HCT116 (cell line): ENCODE measurements around the gene CEP55. TPM values are rescaled to one million over a fixed set of nuclear protein-coding genes. Genes with fewer than 3 reads are reported as not detected.

Experiments used
- ATAC-seq: fragments of 200-7000 bp; cut with Tn5 transposase; 2 replicates; pipeline ENCODE4 v1.9.1; 2020; ENCODE audit warnings: mild to moderate bottlenecking, moderate library complexity
- BruUV-seq: library from RNA; stranded (reverse); fragments of 400-500 nt; replicated peaks from 2 replicates; lab custom pipeline; 2021; lab: Mats Ljungman, UMichigan
- CTCF ChIA-PET: fragments of 300-600 bp; sonication (Branson Sonifier 250); formaldehyde crosslinking; loops from one replicate; lab custom pipeline; 2021; ENCODE audit warnings: antibody characterized with exemption; lab: Charles Lee
- POLR2A ChIA-PET: fragments of 300-600, 350-600 bp; sonication (Branson Sonifier 250); formaldehyde crosslinking; loops from one replicate; lab custom pipeline; 2021; ENCODE audit warnings: antibody characterized with exemption; lab: Charles Lee
- RAD21 ChIA-PET, 2 experiments: fragments of 300-600 bp; sonication (Branson Sonifier 250); formaldehyde crosslinking; loops; one replicate each; lab custom pipeline; 2023; ENCODE audit warnings: low total read pairs in 2 of 2; ENCODE audit not compliant: uncharacterized antibody in 2 of 2, unreplicated experiment in 2 of 2, low non-redundant PET in 1 of 2; lab: Charles Lee
- DNase-seq: peaks from one replicate; pipeline ENCODE4 v3.0.0-alpha.2; 2010; ENCODE audit warnings: low read depth, low spot score
- H2AFZ ChIP-seq: fragments of 200-600 bp; shearing (Covaris generic), sonication (generic); 2 replicates; pipeline ENCODE4 v1.6.1; 2017; ENCODE audit warnings: low read depth, mixed run types, mixed read lengths, antibody characterized with exemption, low read length; ENCODE audit not compliant: poor library complexity, severe bottlenecking
- H3K27ac ChIP-seq: 2 replicates; pipeline ENCODE4 v1.5.1; 2012; ENCODE audit warnings: low read depth, low read length
- H3K27me3 ChIP-seq: fragments of 200-600 bp; sonication (generic); 2 replicates; pipeline ENCODE4 v1.6.1; 2016; ENCODE audit warnings: mixed run types, low read length, mixed read lengths; ENCODE audit not compliant: insufficient read depth
- H3K36me3 ChIP-seq, 2 experiments: fragments of 200-500 bp in 1 of 2; fragments of 200-600 bp in 1 of 2; sonication (Bioruptor generic) in 1 of 2; sonication (generic) in 1 of 2; 2 replicates each; pipeline versions ENCODE4 v1.5.1 to v1.6.1; 2014 to 2016; ENCODE audit warnings: low read length in 2 of 2, inconsistent platforms in 1 of 2, mixed read lengths in 1 of 2, mixed run types in 1 of 2; ENCODE audit not compliant: insufficient read depth in 2 of 2, control insufficient read depth in 1 of 2
- H3K4me1 ChIP-seq, 2 experiments: fragments of 200-600 bp in 1 of 2; sonication (generic) in 1 of 2; 2 replicates each; pipeline versions ENCODE4 v1.5.1 to v1.6.1; 2012 to 2017; ENCODE audit warnings: low read length in 2 of 2, inconsistent platforms in 1 of 2, mild to moderate bottlenecking in 1 of 2, mixed read lengths in 1 of 2, mixed run types in 1 of 2, moderate library complexity in 1 of 2; ENCODE audit not compliant: insufficient read depth in 2 of 2, control insufficient read depth in 1 of 2
- H3K4me2 ChIP-seq: fragments of 200-600 bp; sonication (generic); 2 replicates; pipeline ENCODE4 v1.6.1; 2017; ENCODE audit warnings: mixed run types, low read length, mixed read lengths
- H3K4me3 ChIP-seq, 2 experiments: fragments of 200-600 bp in 1 of 2; sonication (generic) in 1 of 2; replicated peaks in 1 of 2; 2 replicates each; pipeline ENCODE4 v1.5.1; 2011 to 2016; ENCODE audit warnings: low read length in 2 of 2, control low read depth in 1 of 2, low read depth in 1 of 2, mild to moderate bottlenecking in 1 of 2, mixed read lengths in 1 of 2, mixed run types in 1 of 2
- H3K79me2 ChIP-seq: fragments of 200-600 bp; sonication (generic); 2 replicates; pipeline ENCODE4 v1.6.1; 2017; ENCODE audit warnings: mild to moderate bottlenecking, mixed run types, low read length, moderate library complexity, mixed read lengths; ENCODE audit not compliant: insufficient read depth
- H3K9ac ChIP-seq: fragments of 200-600 bp; sonication (generic); 2 replicates; pipeline ENCODE4 v1.6.1; 2016; ENCODE audit warnings: low read length, mixed read lengths
- H3K9me2 ChIP-seq: fragments of 200-600 bp; sonication (generic), shearing (Covaris generic); 2 replicates; pipeline ENCODE4 v1.6.1; 2017; ENCODE audit warnings: mixed run types, mild to moderate bottlenecking, moderate library complexity; ENCODE audit not compliant: insufficient read depth
- H3K9me3 ChIP-seq, 2 experiments: fragments of 200-500 bp in 1 of 2; fragments of 200-600 bp in 1 of 2; sonication (Bioruptor generic) in 1 of 2; sonication (generic) in 1 of 2; 2 replicates each; pipeline ENCODE4 v1.6.1; 2014 to 2017; ENCODE audit warnings: low read length in 2 of 2, mixed read lengths in 2 of 2, inconsistent platforms in 1 of 2, low read depth in 1 of 2, mild to moderate bottlenecking in 1 of 2, mixed run types in 1 of 2, moderate library complexity in 1 of 2; ENCODE audit not compliant: control insufficient read depth in 1 of 2, insufficient read depth in 1 of 2
- H4K20me1 ChIP-seq: fragments of 200-600 bp; sonication (generic), shearing (Covaris generic); 2 replicates; pipeline ENCODE4 v1.6.1; 2017; ENCODE audit warnings: mixed run types, mild to moderate bottlenecking, moderate library complexity; ENCODE audit not compliant: insufficient read depth
- CBX3 ChIP-seq: IDR thresholded peaks from 2 replicates; pipeline ENCODE4 v1.6.1; 2012; ENCODE audit warnings: low read depth
- CTCF ChIP-seq, 3 experiments: fragments of 200-600 bp in 1 of 3; sonication (generic) in 1 of 3; IDR thresholded peaks in 2 of 3; conservative IDR thresholded peaks in 1 of 3; 2 replicates each; pipeline ENCODE4 v1.5.1; 2012 to 2017; ENCODE audit warnings: low read depth in 2 of 3, low read length in 2 of 3, antibody characterized with exemption in 1 of 3, borderline replicate concordance in 1 of 3, control low read depth in 1 of 3, mild to moderate bottlenecking in 1 of 3, mixed read lengths in 1 of 3, mixed run types in 1 of 3, moderate library complexity in 1 of 3; ENCODE audit not compliant: insufficient read depth in 1 of 3
- POLR2A ChIP-seq: IDR thresholded peaks from 2 replicates; pipeline ENCODE4 v1.7.0; 2011; ENCODE audit warnings: borderline replicate concordance; ENCODE audit not compliant: insufficient read depth, insufficient read length; ENCODE audit errors: extremely low read depth
- RAD21 ChIP-seq: IDR thresholded peaks from 2 replicates; pipeline ENCODE4 v1.6.1; 2012; ENCODE audit warnings: low read depth, mild to moderate bottlenecking
- TCF7L2 ChIP-seq: IDR thresholded peaks from 2 replicates; pipeline ENCODE4 v1.7.0; 2011; ENCODE audit warnings: borderline replicate concordance, inconsistent platforms; ENCODE audit not compliant: insufficient read depth, insufficient read length; ENCODE audit errors: extremely low read depth
- ZFX ChIP-seq: fragments of 450-650 bp; IDR thresholded peaks from 2 replicates; pipeline ENCODE4 v1.6.1; 2017
- ZNF274 ChIP-seq: fragments of 200-500 bp; sonication (Bioruptor generic); IDR thresholded peaks from 2 replicates; pipeline ENCODE4 v1.6.1; 2014; ENCODE audit warnings: mild to moderate bottlenecking, low read depth, low read length, inconsistent platforms
- intact Hi-C: fragments of 100-400 bp; cut with micrococcal nuclease; formaldehyde crosslinking; loops from 2 replicates; pipeline ENCODE4 v1.10.0; 2022
- total RNA-seq: library from RNA; stranded (reverse); gene quantifications from one replicate; pipeline ENCODE4 v1.2.1, GENCODE V29; 2021; ENCODE audit not compliant: unreplicated experiment

Gene CEP55
- total RNA-seq, 1 experiment from 2014 or later = 63.7 TPM

DNA sequence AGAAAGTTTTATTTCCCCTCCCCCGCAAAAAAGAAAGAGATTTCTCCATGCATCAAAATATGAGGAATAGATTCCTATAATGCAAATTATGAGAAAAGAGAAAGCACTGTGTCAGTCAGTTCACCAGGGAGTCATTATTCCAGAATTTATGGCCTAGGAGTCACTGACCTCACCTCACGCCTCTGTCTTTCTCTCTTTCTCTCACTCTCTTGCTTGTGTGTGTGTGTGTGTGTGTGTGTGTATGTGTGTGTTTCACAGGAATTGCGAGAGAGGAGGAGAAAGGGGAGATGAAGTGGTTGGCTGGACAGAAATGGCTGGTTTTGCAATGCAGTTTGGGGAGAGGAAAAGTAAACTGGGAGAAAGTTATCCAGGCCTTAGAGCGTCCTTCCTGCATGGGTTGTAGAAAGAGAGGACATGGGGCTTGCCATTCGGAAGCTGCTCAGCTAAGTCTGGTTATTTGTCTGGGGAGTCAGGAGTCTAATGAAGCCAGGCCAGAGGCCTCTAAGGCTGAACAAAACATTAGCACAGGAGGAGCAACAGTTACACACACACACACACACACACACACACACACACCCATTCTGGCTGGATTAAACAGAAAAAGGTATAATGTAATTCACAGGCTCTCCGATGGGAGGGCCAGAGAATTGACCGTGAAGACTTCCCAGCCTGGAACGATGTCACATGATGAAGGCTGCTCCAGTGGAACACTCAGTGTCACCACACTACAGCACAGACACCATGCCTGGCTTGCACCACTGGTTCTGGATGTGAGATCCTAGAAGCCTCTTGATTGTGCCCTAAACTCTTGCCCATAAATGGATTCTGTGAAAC, 57.3 kb downstream of the CEP55 start:
- Histone ChIP-seq H3K4me2 (no peak overlapping the region), H3K9ac (no peak overlapping the region), H3K27me3 (no peaks in the 10 kb centered on the region), H3K79me2 (no peaks in the 10 kb centered on the region)
- intact Hi-C loops = loop anchor here (1.0 to 2.0 kb wide), 2 partner anchors 127 to 263 kb away; no protein-coding TSS in a partner anchor
- TF ChIP-seq RAD21 = no peak
- TF ChIP-seq ZNF274 = no peak
- no peak for TF ChIP-seq POLR2A
- no peak for TF ChIP-seq CBX3
- TF ChIP-seq CTCF (IDR thresholded peaks at IDR 0.05 in 2 of 3, conservative IDR thresholded peaks at IDR 0.05 in 1 of 3; ENCODE audit: borderline replicate concordance in 1 of 3, insufficient read depth in 1 of 3, low read depth in 2 of 3, low read length in 2 of 3) = no peak
- no peak for TF ChIP-seq TCF7L2
- TF ChIP-seq ZFX = no peak
- TF ChIP-seq, all 23 proteins: peak for 0
- CTCF ChIA-PET = interaction anchor here (0.7 to 3.1 kb wide), 9 partner anchors 10 to 262 kb away, joined by 3 to 71 read pairs (median 8); no protein-coding TSS in a partner anchor
- no peaks in the 10 kb centered on the region for H3K36me3 ChIP-seq
- H2AFZ ChIP-seq = no peak overlapping the region
- peaks cover 0 to 7% of the 10 kb centered on the region in 2 experiments; a peak in 2 of 4 replicates for H3K4me1 ChIP-seq
- H3K9me2 ChIP-seq = no peaks in the 10 kb centered on the region
- H3K27ac ChIP-seq = no peak overlapping the region
- H3K4me3 ChIP-seq = no peak overlapping the region
- POLR2A ChIA-PET = no interaction called here
- RAD21 ChIA-PET = interaction anchor here in 1 of 2 experiments (1.6 kb wide), 1 partner anchor 127 kb away, joined by 16 read pairs; no protein-coding TSS in a partner anchor
- no TSS peak for BruUV-seq
- DNase-seq (no peak), ATAC-seq (no peak)
- H3K9me3 ChIP-seq = no peaks in the 10 kb centered on the region
- no peaks in the 10 kb centered on the region for H4K20me1 ChIP-seq
